ENCODE data around the gene PHLPP2.
"Not testable (repeated sequence)": the region's sequence is repeated elsewhere in the genome, so short reads cannot be mapped to it uniquely, and the experiment has no call there.

Gene PHLPP2

GRCh38 chr16:71626018-71626857 lies 98.3 kb downstream of the PHLPP2 start, which contains the start of gene MARVELD3:
TSS of gene MARVELD3 (plus strand) at chr16:71626184. CDS start at chr16:71626230, 46 bp downstream.
- DNase-seq (ENCODE audit: low read depth), result no peak
- peak within 1 kb of the TSS; percentile 55 for H3K4me3 ChIP-seq (ENCODE audit: low read depth, low read length)
- no peak for TF ChIP-seq CTCF (IDR thresholded peaks at IDR 0.05; ENCODE audit: low read depth, low read length, missing control alignments)

GRCh38 chr16:71625113-71625850 lies 99.2 kb downstream of the PHLPP2 start:
- TF ChIP-seq CTCF (IDR thresholded peaks at IDR 0.05; ENCODE audit: low read depth, low read length, missing control alignments), result no peak
- H3K4me3 ChIP-seq (ENCODE audit: low read depth, low read length), result no peak overlapping the region
- DNase-seq (ENCODE audit: low read depth), result no peak

- DNase-seq (ENCODE audit: low read depth), result no peak
- no peak for TF ChIP-seq CTCF (IDR thresholded peaks at IDR 0.05; ENCODE audit: low read depth, low read length, missing control alignments)
- H3K4me3 ChIP-seq (ENCODE audit: low read depth, low read length), result no peak overlapping the region
Observed at GRCh38 chr16:71623597-71623996, 100.9 kb downstream of the PHLPP2 start.

GRCh38 chr16:71622088-71622487 lies 102.4 kb downstream of the PHLPP2 start:
- H3K4me3 ChIP-seq (ENCODE audit: low read depth, low read length), result no peak overlapping the region
- no peak for TF ChIP-seq CTCF (IDR thresholded peaks at IDR 0.05; ENCODE audit: low read depth, low read length, missing control alignments)
- no peak for DNase-seq (ENCODE audit: low read depth)

GRCh38 chr16:71618429-71618828 lies 106.1 kb downstream of the PHLPP2 start:
- no peak overlapping the region for H3K4me3 ChIP-seq (ENCODE audit: low read depth, low read length)
- no peak for TF ChIP-seq CTCF (IDR thresholded peaks at IDR 0.05; ENCODE audit: low read depth, low read length, missing control alignments)
- no peak for DNase-seq (ENCODE audit: low read depth)

GRCh38 chr16:71614956-71615355 lies 109.5 kb downstream of the PHLPP2 start:
- not testable (repeated sequence) for H3K4me3 ChIP-seq (ENCODE audit: low read depth, low read length); DNase-seq (ENCODE audit: low read depth)

Measured in GM12864 (cell line).